ENCODE data around the gene RBM18. TPM values are rescaled to one million over a fixed set of nuclear protein-coding genes. Genes with fewer than 3 reads are reported as not detected.

RBM18 gene
- total RNA-seq, 1 donor from 2014 or later = 12.9 TPM

GRCh38 chr9:122213102-122213588 lies 51.5 kb downstream of the RBM18 start:
- Mint-ChIP-seq H3K27me3 (ENCODE audit: insufficient read depth, low read depth) (peaks cover 69% of the 10 kb centered on the region), H3K36me3 (no peaks in the 10 kb centered on the region), H3K27ac (no peak overlapping the region), H3K4me3 (peak overlapping the region; percentile 71), H3K4me1 (peaks cover 4% of the 10 kb centered on the region), H3K9me3 (peaks cover 12% of the 10 kb centered on the region)
- H3K79me2 ChIP-seq (ENCODE audit: low read depth) = no peaks in the 10 kb centered on the region
- no peaks in the 10 kb centered on the region for H3K4me1 ChIP-seq
- H3K4me3 ChIP-seq = peak overlapping the region; percentile 45
- no peaks in the 10 kb centered on the region for H3K9me3 ChIP-seq (ENCODE audit: low read depth)
- peaks cover 8% of the 10 kb centered on the region for H3F3A ChIP-seq (ENCODE audit: low read depth)
- peak overlapping the region; percentile 71 for H3K4me2 ChIP-seq
- H2AFZ ChIP-seq (replicated peaks) = peak overlapping the region; percentile 57
- H4K20me1 ChIP-seq (ENCODE audit: low read depth) = peaks cover 40% of the 10 kb centered on the region
- no peak for DNase-seq (ENCODE audit: low spot score)
- H3K36me3 ChIP-seq = no peaks in the 10 kb centered on the region
- no peak overlapping the region for H3K27ac ChIP-seq
- peaks cover 91% of the 10 kb centered on the region for H3K27me3 ChIP-seq
- TF ChIP-seq CTCF (IDR thresholded peaks at IDR 0.05) = no peak
- TF ChIP-seq EZH2phosphoT487 (IDR thresholded peaks at IDR 0.05) = no peak
- no peak for TF ChIP-seq EZH2 (IDR thresholded peaks at IDR 0.05)
- H3K9ac ChIP-seq = no peak overlapping the region

DNA sequence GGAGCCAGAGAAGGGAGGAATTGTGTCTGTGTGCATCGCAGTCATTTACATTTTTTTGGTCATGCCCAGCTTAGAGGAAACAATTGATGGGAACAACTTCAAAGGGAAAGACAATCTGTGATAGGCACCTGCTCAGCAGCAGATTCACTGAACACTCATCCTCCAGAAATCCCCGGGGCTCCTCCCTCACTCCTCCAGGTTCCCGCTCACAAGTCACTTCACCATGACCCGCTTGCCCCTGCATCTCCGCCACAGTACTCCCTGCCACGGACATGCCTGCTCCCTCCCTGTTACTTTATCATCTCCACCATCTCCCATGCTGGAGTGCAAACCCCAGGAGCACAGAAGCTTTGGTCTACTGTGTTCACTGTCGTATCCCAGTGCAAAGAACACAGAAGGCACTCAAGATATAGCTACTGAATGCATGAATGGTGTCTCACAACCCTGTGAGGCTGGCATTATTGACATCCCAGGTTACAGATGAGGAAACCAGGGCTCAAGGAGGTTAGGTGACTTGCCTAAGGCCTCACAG lies 52.1 kb downstream of the RBM18 start:
- H3K9me3 ChIP-seq (ENCODE audit: low read depth) = no peaks in the 10 kb centered on the region
- no peak overlapping the region for H3K4me2 ChIP-seq
- Mint-ChIP-seq H3K27me3 (ENCODE audit: insufficient read depth, low read depth) (peaks cover 64% of the 10 kb centered on the region), H3K4me1 (peaks cover 8% of the 10 kb centered on the region), H3K9me3 (peaks cover 12% of the 10 kb centered on the region), H3K27ac (no peak overlapping the region), H3K4me3 (peak overlapping the region; percentile 71), H3K36me3 (no peaks in the 10 kb centered on the region)
- peaks cover 34% of the 10 kb centered on the region for H4K20me1 ChIP-seq (ENCODE audit: low read depth)
- no peaks in the 10 kb centered on the region for H3K79me2 ChIP-seq (ENCODE audit: low read depth)
- no peak overlapping the region for H3K4me3 ChIP-seq
- DNase-seq (ENCODE audit: low spot score) = no peak
- peaks cover 91% of the 10 kb centered on the region for H3K27me3 ChIP-seq
- H3K27ac ChIP-seq = no peak overlapping the region
- H3F3A ChIP-seq (ENCODE audit: low read depth) = peaks cover 8% of the 10 kb centered on the region
- H3K4me1 ChIP-seq = no peaks in the 10 kb centered on the region
- no peak overlapping the region for H2AFZ ChIP-seq (replicated peaks)
- no peak overlapping the region for H3K9ac ChIP-seq
- no peaks in the 10 kb centered on the region for H3K36me3 ChIP-seq
- no peak for TF ChIP-seq EZH2 (IDR thresholded peaks at IDR 0.05)
- no peak for TF ChIP-seq EZH2phosphoT487 (IDR thresholded peaks at IDR 0.05)
- no peak for TF ChIP-seq CTCF (IDR thresholded peaks at IDR 0.05)

GRCh38 chr9:122209451-122209850 lies 55.2 kb downstream of the RBM18 start:
- H3K4me3 Mint-ChIP-seq = no peak overlapping the region
- no peaks in the 10 kb centered on the region for H3K36me3 Mint-ChIP-seq
- Histone ChIP-seq H3K27ac (no peak overlapping the region), H3K9me3 (ENCODE audit: low read depth) (no peaks in the 10 kb centered on the region), H3K36me3 (no peaks in the 10 kb centered on the region), H3K9ac (no peak overlapping the region), H3K79me2 (ENCODE audit: low read depth) (no peaks in the 10 kb centered on the region), H3K4me3 (no peak overlapping the region), H3K4me2 (no peak overlapping the region), H4K20me1 (ENCODE audit: low read depth) (peaks cover 14% of the 10 kb centered on the region), H3K27me3 (peaks cover 74% of the 10 kb centered on the region), H3K4me1 (no peaks in the 10 kb centered on the region), H2AFZ (replicated peaks) (no peak overlapping the region), H3F3A (ENCODE audit: low read depth) (peaks cover 8% of the 10 kb centered on the region)
- TF ChIP-seq EZH2 (IDR thresholded peaks at IDR 0.05) = no peak
- TF ChIP-seq CTCF (IDR thresholded peaks at IDR 0.05) = no peak
- TF ChIP-seq EZH2phosphoT487 (IDR thresholded peaks at IDR 0.05) = no peak
- H3K9me3 Mint-ChIP-seq = peaks cover 7% of the 10 kb centered on the region
- H3K27me3 Mint-ChIP-seq (ENCODE audit: insufficient read depth, low read depth) = peaks cover 43% of the 10 kb centered on the region
- no peak overlapping the region for H3K27ac Mint-ChIP-seq
- H3K4me1 Mint-ChIP-seq = peaks cover 10% of the 10 kb centered on the region
- no peak for DNase-seq (ENCODE audit: low spot score)
